Caco-2 (cell line): Measurements from ENCODE around the gene STRBP. TPM values are rescaled to one million over a fixed set of nuclear protein-coding genes. Genes with fewer than 3 reads are reported as not detected.

ENCODE experiments used
- BruUV-seq: library from RNA; stranded (reverse); fragments of 400-500 nt; replicated peaks from 2 replicates; lab custom pipeline; 2021; lab: Mats Ljungman, UMichigan
- CTCF ChIA-PET: fragments of 300-600 bp; sonication (Branson Sonifier 250); formaldehyde crosslinking; loops from one replicate; lab custom pipeline; 2022; ENCODE audit warnings: antibody characterized with exemption; lab: Charles Lee
- POLR2A ChIA-PET: fragments of 300-600 bp; sonication (Branson Sonifier 250); formaldehyde crosslinking; loops from one replicate; lab custom pipeline; 2022; ENCODE audit warnings: antibody characterized with exemption; lab: Charles Lee
- DNase-seq, 2 experiments: peaks; one replicate each; pipeline versions ENCODE4 v3.0.0 to v3.0.0-alpha.2; 2020 to 2022
- H3K27me3 ChIP-seq: replicated peaks from 2 replicates; pipeline ENCODE4 v1.6.0; 2011; ENCODE audit warnings: low read length; ENCODE audit not compliant: control insufficient read depth, insufficient read depth
- H3K36me3 ChIP-seq: 2 replicates; pipeline ENCODE4 v1.5.1; 2011; ENCODE audit warnings: low read length; ENCODE audit not compliant: control insufficient read depth, insufficient read depth
- H3K4me1 ChIP-seq: fragments of 250-450 bp; sonication (Bioruptor Pico); 2 replicates; pipeline ENCODE4 v1.5.1; 2020; ENCODE audit warnings: mild to moderate bottlenecking
- H3K4me3 ChIP-seq: 2 replicates; pipeline ENCODE4 v1.5.1; 2011; ENCODE audit warnings: low read depth, mild to moderate bottlenecking, control low read depth, low read length
- H3K9me3 ChIP-seq: fragments of 250-450 bp; sonication (Bioruptor Pico); 2 replicates; pipeline ENCODE4 v1.5.1; 2020; ENCODE audit warnings: mild to moderate bottlenecking, moderate library complexity
- H3K27ac Mint-ChIP-seq: one replicate; pipeline ENCODE4 v1.8.0; 2022; ENCODE audit warnings: mixed read lengths; ENCODE audit not compliant: unreplicated experiment
- H3K27me3 Mint-ChIP-seq: one replicate; pipeline ENCODE4 v1.8.0; 2022; ENCODE audit warnings: mixed read lengths; ENCODE audit not compliant: insufficient read depth, unreplicated experiment
- H3K36me3 Mint-ChIP-seq: one replicate; pipeline ENCODE4 v1.8.0; 2022; ENCODE audit warnings: mild to moderate bottlenecking, mixed read lengths; ENCODE audit not compliant: insufficient read depth, unreplicated experiment
- H3K4me1 Mint-ChIP-seq: one replicate; pipeline ENCODE4 v1.8.0; 2022; ENCODE audit warnings: low read depth, mixed read lengths; ENCODE audit not compliant: unreplicated experiment
- H3K4me3 Mint-ChIP-seq: one replicate; pipeline ENCODE4 v1.8.0; 2022; ENCODE audit warnings: mild to moderate bottlenecking, moderate library complexity, mixed read lengths; ENCODE audit not compliant: unreplicated experiment
- H3K9me3 Mint-ChIP-seq: one replicate; pipeline ENCODE4 v1.8.0; 2022; ENCODE audit warnings: mixed read lengths; ENCODE audit not compliant: unreplicated experiment
- CTCF ChIP-seq, 2 experiments: fragments of 200-600 bp in 1 of 2; IDR thresholded peaks; 1 replicate in 1 of 2; 2 replicates in 1 of 2; pipeline versions ENCODE4 v1.5.1 to v1.8.0; 2011 to 2022; ENCODE audit warnings: antibody characterized with exemption in 1 of 2, control low read depth in 1 of 2, inconsistent platforms in 1 of 2, low read depth in 1 of 2, low read length in 1 of 2, mild to moderate bottlenecking in 1 of 2, moderate library complexity in 1 of 2; ENCODE audit not compliant: insufficient read depth in 1 of 2, severe bottlenecking in 1 of 2, unreplicated experiment in 1 of 2
- intact Hi-C: fragments of 100-400 bp; cut with micrococcal nuclease; formaldehyde crosslinking; loops from one replicate; pipeline ENCODE4 v1.10.0; 2022; ENCODE audit not compliant: unreplicated experiment
- total RNA-seq: library from RNA; stranded (reverse); gene quantifications from 2 replicates; pipeline ENCODE4 v1.2.3, GENCODE V29; 2022

The STRBP gene
- total RNA-seq, 1 experiment from 2014 or later = 43.5 TPM

GRCh38 chr9:123265833-123266232 lies 2.6 kb downstream of the STRBP start:
- ChIA-PET CTCF (no interaction called here), POLR2A (no interaction called here)
- Histone ChIP-seq H3K4me3 (no peak overlapping the region), H3K9me3 (no peaks in the 10 kb centered on the region), H3K4me1 (no peaks in the 10 kb centered on the region; the same call in 1 of the 2 replicates), H3K27me3 (no peaks in the 10 kb centered on the region), H3K36me3 (no peaks in the 10 kb centered on the region)
- BruUV-seq = no TSS peak
- DNase-seq = no peak
- intact Hi-C loops = no loop called here
- Mint-ChIP-seq H3K4me3 (no peak overlapping the region), H3K9me3 (no peaks in the 10 kb centered on the region), H3K36me3 (no peaks in the 10 kb centered on the region), H3K4me1 (peaks cover 25% of the 10 kb centered on the region), H3K27me3 (no peaks in the 10 kb centered on the region), H3K27ac (no peak overlapping the region)
- TF ChIP-seq CTCF (IDR thresholded peaks at IDR 0.05; ENCODE audit: insufficient read depth in 1 of 2, low read depth in 1 of 2, low read length in 1 of 2, severe bottlenecking in 1 of 2, unreplicated experiment in 1 of 2) = no peak

GRCh38 chr9:123263227-123263626 lies 5.2 kb downstream of the STRBP start:
- Mint-ChIP-seq H3K9me3 (no peaks in the 10 kb centered on the region), H3K4me1 (peaks cover 28% of the 10 kb centered on the region), H3K27me3 (no peaks in the 10 kb centered on the region), H3K27ac (no peak overlapping the region), H3K36me3 (no peaks in the 10 kb centered on the region), H3K4me3 (no peak overlapping the region)
- Histone ChIP-seq H3K36me3 (no peaks in the 10 kb centered on the region), H3K27me3 (no peaks in the 10 kb centered on the region), H3K4me3 (no peak overlapping the region), H3K9me3 (no peaks in the 10 kb centered on the region), H3K4me1 (peaks cover 4% of the 10 kb centered on the region)
- intact Hi-C loops = no loop called here
- POLR2A ChIA-PET = interaction anchor here (0.6 kb wide), 1 partner anchor 224 kb away, joined by 3 read pairs; no protein-coding TSS in a partner anchor
- BruUV-seq = no TSS peak
- TF ChIP-seq CTCF (IDR thresholded peaks at IDR 0.05; ENCODE audit: insufficient read depth in 1 of 2, low read depth in 1 of 2, low read length in 1 of 2, severe bottlenecking in 1 of 2, unreplicated experiment in 1 of 2) = no peak
- DNase-seq = no peak
- CTCF ChIA-PET = interaction anchor here (0.7 kb wide), 1 partner anchor 28 kb away, joined by 5 read pairs; no protein-coding TSS in a partner anchor

- Mint-ChIP-seq H3K9me3 (no peaks in the 10 kb centered on the region), H3K27ac (no peak overlapping the region), H3K27me3 (no peaks in the 10 kb centered on the region), H3K4me1 (peaks cover 28% of the 10 kb centered on the region), H3K36me3 (no peaks in the 10 kb centered on the region), H3K4me3 (no peak overlapping the region)
- CTCF ChIA-PET = no interaction called here
- no peaks in the 10 kb centered on the region for H3K9me3 ChIP-seq
- H3K36me3 ChIP-seq = no peaks in the 10 kb centered on the region
- TF ChIP-seq CTCF (IDR thresholded peaks at IDR 0.05; ENCODE audit: insufficient read depth in 1 of 2, low read depth in 1 of 2, low read length in 1 of 2, severe bottlenecking in 1 of 2, unreplicated experiment in 1 of 2) = no peak
- no TSS peak for BruUV-seq
- POLR2A ChIA-PET = no interaction called here
- H3K27me3 ChIP-seq = no peaks in the 10 kb centered on the region
- DNase-seq = no peak
- intact Hi-C loops = no loop called here
- peaks cover 7% of the 10 kb centered on the region for H3K4me1 ChIP-seq
- no peak overlapping the region for H3K4me3 ChIP-seq
These were observed 6.0 kb downstream of the STRBP start for GRCh38 chr9:123262338-123262737.
